ENCODE data around the gene CEACAM1.

Gene CEACAM1

DNA sequence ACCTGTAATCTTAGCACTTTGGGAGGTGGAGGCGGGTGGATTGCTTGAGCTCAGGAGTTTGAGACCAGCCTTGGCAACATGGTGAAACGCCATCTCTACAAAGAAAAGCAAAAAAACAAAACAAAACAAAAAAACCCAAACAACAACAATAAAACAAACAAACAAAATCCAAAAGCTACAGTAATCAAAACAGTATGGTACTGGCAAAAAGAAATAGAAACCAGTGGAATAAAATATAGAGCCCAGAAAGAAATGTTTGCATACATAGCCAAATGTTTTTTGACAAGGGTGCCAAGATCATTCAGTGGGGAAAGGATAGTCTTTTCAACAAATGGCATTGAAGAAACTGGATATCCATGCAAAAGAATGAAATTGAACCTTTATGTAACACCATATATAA, 11.5 kb downstream of the CEACAM1 start:
- TF ChIP-seq, protein P1, sequence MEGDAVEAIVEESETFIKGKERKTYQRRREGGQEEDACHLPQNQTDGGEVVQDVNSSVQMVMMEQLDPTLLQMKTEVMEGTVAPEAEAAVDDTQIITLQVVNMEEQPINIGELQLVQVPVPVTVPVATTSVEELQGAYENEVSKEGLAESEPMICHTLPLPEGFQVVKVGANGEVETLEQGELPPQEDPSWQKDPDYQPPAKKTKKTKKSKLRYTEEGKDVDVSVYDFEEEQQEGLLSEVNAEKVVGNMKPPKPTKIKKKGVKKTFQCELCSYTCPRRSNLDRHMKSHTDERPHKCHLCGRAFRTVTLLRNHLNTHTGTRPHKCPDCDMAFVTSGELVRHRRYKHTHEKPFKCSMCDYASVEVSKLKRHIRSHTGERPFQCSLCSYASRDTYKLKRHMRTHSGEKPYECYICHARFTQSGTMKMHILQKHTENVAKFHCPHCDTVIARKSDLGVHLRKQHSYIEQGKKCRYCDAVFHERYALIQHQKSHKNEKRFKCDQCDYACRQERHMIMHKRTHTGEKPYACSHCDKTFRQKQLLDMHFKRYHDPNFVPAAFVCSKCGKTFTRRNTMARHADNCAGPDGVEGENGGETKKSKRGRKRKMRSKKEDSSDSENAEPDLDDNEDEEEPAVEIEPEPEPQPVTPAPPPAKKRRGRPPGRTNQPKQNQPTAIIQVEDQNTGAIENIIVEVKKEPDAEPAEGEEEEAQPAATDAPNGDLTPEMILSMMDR (IDR thresholded peaks at IDR 0.05; ENCODE audit: extremely low read depth, missing control alignments): no peak
- no peak for DNase-seq (ENCODE audit: low spot score)

DNA sequence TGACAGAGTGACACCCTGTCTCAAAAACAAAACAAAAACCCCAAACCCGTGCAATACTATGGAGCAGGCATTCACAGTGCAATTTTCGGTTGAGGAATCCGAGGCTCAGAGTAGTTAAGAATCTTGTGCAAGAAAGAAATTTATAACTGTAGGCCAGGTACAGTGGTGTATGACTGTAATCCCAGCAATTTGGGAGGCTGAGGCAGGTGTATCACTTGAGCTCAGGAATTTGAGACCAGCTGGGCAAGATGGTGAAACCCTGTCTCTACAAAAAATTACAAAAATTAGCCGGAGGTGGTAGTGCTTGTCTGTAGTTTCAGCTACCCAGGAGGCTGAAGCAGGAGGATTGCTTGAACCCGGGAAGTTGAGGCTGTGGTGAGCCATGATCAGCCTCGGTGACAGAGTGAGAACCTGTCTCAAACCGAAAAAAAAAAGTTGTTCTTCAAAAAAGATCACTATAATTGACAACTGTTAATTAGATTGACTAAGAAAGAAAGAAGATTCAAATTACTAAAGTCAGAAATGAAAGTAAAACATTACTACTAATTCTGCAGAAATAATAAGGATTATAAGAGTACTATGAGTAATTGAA, 12.9 kb downstream of the CEACAM1 start:
- TF ChIP-seq, protein P1 (IDR thresholded peaks at IDR 0.05; ENCODE audit: extremely low read depth, missing control alignments): no peak
- DNase-seq (ENCODE audit: low spot score): no peak

DNA sequence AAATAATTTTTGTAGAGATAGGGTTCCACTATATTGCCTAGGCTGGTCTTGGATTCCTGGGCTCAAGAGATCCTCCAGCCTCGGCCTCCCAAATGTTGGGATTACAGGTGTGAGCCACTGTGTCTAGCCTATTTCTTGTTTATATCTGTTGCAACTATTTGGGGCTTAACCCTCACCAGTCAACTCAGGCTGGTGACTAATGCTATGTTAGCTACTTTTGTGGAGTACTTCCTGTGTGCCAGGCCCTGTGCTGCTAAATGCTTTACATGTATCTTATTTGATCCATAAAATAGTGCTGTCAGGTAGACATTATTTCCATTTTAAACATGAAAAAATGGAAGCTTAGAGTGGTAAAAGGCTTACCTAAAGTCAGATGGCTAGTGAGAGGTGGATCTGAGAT, 13.8 kb downstream of the CEACAM1 start:
- TF ChIP-seq, protein P1 (IDR thresholded peaks at IDR 0.05; ENCODE audit: extremely low read depth, missing control alignments): no peak
- DNase-seq (ENCODE audit: low spot score): no peak

DNA sequence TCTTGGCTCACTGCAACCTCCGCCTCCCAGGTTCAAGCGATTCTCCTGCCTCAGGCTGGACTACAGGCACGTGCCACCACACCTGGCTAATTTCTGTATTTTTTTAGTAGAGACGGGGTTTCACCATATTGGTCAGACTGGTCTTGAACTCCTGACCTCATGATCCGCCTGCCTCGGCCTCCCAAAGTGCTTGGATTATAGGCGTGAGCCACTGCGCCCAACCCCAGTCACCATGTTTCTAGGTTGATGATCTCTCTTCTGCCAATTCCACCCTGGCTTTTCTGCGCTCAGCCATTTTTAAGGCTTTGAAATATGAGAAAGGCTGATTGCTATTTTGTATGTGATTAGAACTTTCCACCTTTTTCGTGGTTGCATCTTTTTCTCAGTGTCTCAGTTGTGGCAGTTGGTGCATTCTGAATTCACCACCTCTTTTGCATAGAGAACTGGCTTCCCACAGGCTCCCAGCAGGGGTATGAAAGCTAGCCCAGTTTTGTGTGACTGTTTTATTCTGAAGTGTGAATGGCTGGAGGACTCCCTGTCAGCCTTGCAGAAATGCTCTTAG, 15.5 kb downstream of the CEACAM1 start:
- peak; percentile 59 for DNase-seq (ENCODE audit: low spot score)
- TF ChIP-seq, protein P1 (IDR thresholded peaks at IDR 0.05; ENCODE audit: extremely low read depth, missing control alignments): no peak

DNA sequence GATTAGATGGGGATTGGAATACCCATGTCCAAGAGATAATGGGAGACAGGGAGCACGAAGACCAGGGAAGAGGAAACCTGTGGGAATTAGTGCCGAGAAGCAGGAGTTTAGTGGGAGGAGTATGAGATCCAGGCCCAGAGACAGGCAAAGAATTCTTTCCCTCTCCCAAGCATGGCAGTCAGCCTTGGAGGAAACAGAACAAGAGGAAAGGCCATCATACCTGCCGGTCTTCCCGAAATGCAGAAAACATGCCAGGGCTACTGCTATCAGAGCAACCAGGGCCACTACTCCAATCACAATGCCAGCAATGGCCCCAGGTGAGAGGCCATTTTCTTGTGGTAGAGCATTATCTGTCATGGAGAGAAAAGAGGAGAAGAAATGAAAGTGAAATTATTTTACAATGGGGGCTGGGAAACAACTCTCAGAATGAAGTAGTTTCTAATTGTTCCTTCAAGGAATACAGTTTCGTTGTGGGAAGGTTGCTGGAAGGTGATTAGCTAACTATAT, 16.1 kb downstream of the CEACAM1 start:
- TF ChIP-seq, protein P1 (IDR thresholded peaks at IDR 0.05; ENCODE audit: extremely low read depth, missing control alignments): no peak
- DNase-seq (ENCODE audit: low spot score): no peak

DNA sequence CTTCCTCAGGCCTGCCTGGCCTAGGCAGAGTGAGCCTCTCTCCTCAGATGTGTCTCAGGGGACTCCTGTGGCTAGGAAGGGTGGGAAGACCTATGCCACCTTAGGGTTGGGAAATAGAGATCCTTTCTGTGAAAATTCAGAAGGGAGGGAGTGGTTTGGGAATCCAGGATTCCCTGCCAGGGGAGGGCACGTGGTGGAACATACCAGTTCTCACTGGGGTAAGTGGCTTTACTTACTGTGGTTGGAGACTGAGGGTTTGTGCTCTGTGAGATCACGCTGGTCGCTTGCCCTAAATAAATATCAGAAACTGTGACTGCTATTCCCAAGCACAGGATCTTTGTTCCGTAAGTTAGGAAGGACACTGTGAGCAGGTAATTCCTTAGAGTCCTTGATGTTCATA, 16.9 kb downstream of the CEACAM1 start:
- TF ChIP-seq, protein P1 (IDR thresholded peaks at IDR 0.05; ENCODE audit: extremely low read depth, missing control alignments): no peak
- no peak for DNase-seq (ENCODE audit: low spot score)

DNA sequence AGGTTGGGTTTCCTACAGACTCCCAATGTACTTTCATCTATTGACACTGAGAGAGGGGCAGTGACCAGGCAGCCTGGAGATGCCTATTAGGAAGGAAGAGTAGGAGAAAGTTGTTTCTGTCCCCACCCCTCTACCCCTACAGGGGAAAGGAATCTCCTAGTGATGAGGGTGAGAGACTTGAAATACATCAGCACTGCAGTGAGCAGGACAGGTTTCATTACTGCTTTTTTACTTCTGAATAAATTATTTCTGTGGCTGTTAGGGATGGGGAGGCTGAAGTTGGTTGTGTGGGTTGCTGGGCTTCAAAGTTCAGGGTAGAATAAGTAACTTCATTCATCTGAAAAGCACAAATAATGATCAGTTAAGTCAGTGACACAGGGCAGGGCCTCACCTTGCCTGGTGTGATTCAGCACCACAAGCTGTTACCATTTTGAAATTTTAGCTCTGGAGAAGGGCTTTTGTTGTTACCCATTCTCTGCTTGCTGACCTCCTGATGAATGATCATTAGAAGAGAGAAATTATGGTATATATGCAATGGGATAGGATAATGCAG, 19.3 kb downstream of the CEACAM1 start:
- DNase-seq (ENCODE audit: low spot score): no peak
- TF ChIP-seq, protein P1 (IDR thresholded peaks at IDR 0.05; ENCODE audit: extremely low read depth, missing control alignments): no peak
